ENCODE results near the gene ADD3.

- no peak for TF ChIP-seq POLR2A (IDR thresholded peaks at IDR 0.05)
- TF ChIP-seq CTCF (IDR thresholded peaks at IDR 0.05), result peak; percentile 34 to 60 (median 44)
Observed at GRCh38 chr10:109978481-109978880, 29.3 kb upstream of the ADD3 start.

Measured in ovary (tissue), 3 donors.